Keratinocyte (primary cell): ENCODE results near the gene WBP4. TPM values are rescaled to one million over a fixed set of nuclear protein-coding genes. Genes with fewer than 3 reads are reported as not detected.
"Not testable (repeated sequence)": the region's sequence is repeated elsewhere in the genome, so short reads cannot be mapped to it uniquely, and the experiment has no call there.

Experiments
- DNase-seq: peaks from one replicate; pipeline ENCODE4 v3.0.0-alpha.2; 2011; ENCODE audit warnings: low read depth, missing footprints, low spot score
- FAIRE-seq: peaks from 2 replicates; lab custom pipeline; 2011; peaks lifted over from hg19 to GRCh38; lab: Jason Lieb, UNC
- H2AFZ ChIP-seq: 2 replicates; pipeline ENCODE4 v1.6.0; 2012; ENCODE audit warnings: low read length, control low read depth, inconsistent platforms; ENCODE audit not compliant: control insufficient read depth
- H3K27ac ChIP-seq: 2 replicates; pipeline ENCODE4 v1.5.1; 2011; ENCODE audit warnings: low read length; ENCODE audit not compliant: control insufficient read depth, insufficient read depth
- H3K27me3 ChIP-seq: 3 replicates; pipeline ENCODE4 v1.6.0; 2011; ENCODE audit warnings: low read length; ENCODE audit not compliant: control insufficient read depth, insufficient read depth; ENCODE audit errors: extremely low read depth
- H3K36me3 ChIP-seq, 2 experiments: 2 replicates in 1 of 2; 3 replicates in 1 of 2; pipeline ENCODE4 v1.5.1; 2011; ENCODE audit warnings: low read length in 2 of 2, mild to moderate bottlenecking in 1 of 2; ENCODE audit not compliant: control insufficient read depth in 2 of 2, insufficient read depth in 2 of 2; ENCODE audit errors: extremely low read depth in 1 of 2
- H3K4me1 ChIP-seq: 3 replicates; pipeline ENCODE4 v1.5.1; 2011; ENCODE audit warnings: low read length; ENCODE audit not compliant: control insufficient read depth, insufficient read depth; ENCODE audit errors: extremely low read depth
- H3K4me2 ChIP-seq: 3 replicates; pipeline ENCODE4 v1.6.0; 2011; ENCODE audit warnings: low read depth, low read length; ENCODE audit not compliant: control insufficient read depth, insufficient read depth; ENCODE audit errors: extremely low read depth
- H3K4me3 ChIP-seq, 3 experiments: fragments of 200-600 bp in 1 of 3; sonication (generic) in 1 of 3; 2 replicates in 2 of 3; 3 replicates in 1 of 3; pipeline ENCODE4 v1.5.1; 2011 to 2016; ENCODE audit warnings: low read length in 3 of 3, mild to moderate bottlenecking in 3 of 3, control low read depth in 2 of 3, inconsistent platforms in 1 of 3, low read depth in 1 of 3, mixed read lengths in 1 of 3, mixed run types in 1 of 3, moderate library complexity in 1 of 3; ENCODE audit not compliant: control insufficient read depth in 2 of 3, insufficient read depth in 2 of 3; ENCODE audit errors: extremely low read depth in 1 of 3
- H3K79me2 ChIP-seq: 2 replicates; pipeline ENCODE4 v1.6.0; 2012; ENCODE audit warnings: low read length; ENCODE audit not compliant: control insufficient read depth, insufficient read depth
- H3K9ac ChIP-seq: 3 replicates; pipeline ENCODE4 v1.6.0; 2011; ENCODE audit warnings: low read length; ENCODE audit not compliant: control insufficient read depth, insufficient read depth; ENCODE audit errors: extremely low read depth
- H3K9me1 ChIP-seq: 3 replicates; pipeline ENCODE4 v1.6.0; 2011; ENCODE audit warnings: low read length; ENCODE audit not compliant: control insufficient read depth, insufficient read depth; ENCODE audit errors: extremely low read depth
- H3K9me3 ChIP-seq: 2 replicates; pipeline ENCODE4 v1.5.1; 2012; ENCODE audit warnings: low read depth, low read length; ENCODE audit not compliant: control insufficient read depth
- H4K20me1 ChIP-seq: 3 replicates; pipeline ENCODE4 v1.6.0; 2011; ENCODE audit warnings: low read length; ENCODE audit not compliant: control insufficient read depth, insufficient read depth; ENCODE audit errors: extremely low read depth
- CTCF ChIP-seq, 3 experiments: IDR thresholded peaks in 1 of 3; conservative IDR thresholded peaks in 1 of 3; optimal IDR thresholded peaks in 1 of 3; 2 replicates in 2 of 3; 3 replicates in 1 of 3; pipeline versions ENCODE3 to v1.5.1; 2011; ENCODE audit warnings: low read length in 3 of 3, mild to moderate bottlenecking in 3 of 3, moderate library complexity in 2 of 3, control low read depth in 1 of 3, inconsistent platforms in 1 of 3; ENCODE audit not compliant: insufficient read depth in 2 of 3; ENCODE audit errors: extremely low read depth in 1 of 3
- EZH2 ChIP-seq: IDR thresholded peaks from one replicate; pipeline ENCODE4 v1.6.1; 2012; ENCODE audit warnings: inconsistent platforms, mild to moderate bottlenecking, low read length, moderate library complexity
- dilution Hi-C: fragments of 300-500 bp; cut with MboI; formaldehyde crosslinking; loops from one replicate; pipeline ENCODE4 v1.7.0; 2020; ENCODE audit warnings: low sequenced_read_pairs; ENCODE audit not compliant: extremely low pct_ligation_motif_present
- polyA plus RNA-seq, 5 experiments: library from polyadenylated mRNA; depleted of rRNA in 3 of 5; stranded (reverse) in 3 of 5; stranded (forward) in 1 of 5; unstranded in 1 of 5; fragments of >200 nt; gene quantifications; 1 replicate in 1 of 5; 2 replicates in 3 of 5; 3 replicates in 1 of 5; pipeline versions ENCODE4 v1.2.1 to v1.2.3, GENCODE V29; 2011 to 2012; ENCODE audit warnings: missing spikeins in 2 of 5, low read depth in 1 of 5, low replicate concordance in 1 of 5
- small RNA-seq, 3 experiments: library from RNA; depleted of rRNA; stranded (forward); fragments of <200 nt; gene quantifications; one replicate each; pipeline ENCODE3, GENCODE V24; 2012; ENCODE audit warnings: low read depth in 3 of 3, low replicate concordance in 1 of 3; ENCODE audit not compliant: insufficient read length in 3 of 3

Gene WBP4
- polyA plus RNA-seq, 1 donor (not counting 4 experiments of a cell fraction or from before 2014, with no cell fraction given), result 13.5 TPM

GRCh38 chr13:41131660-41132511 lies 70.6 kb downstream of the WBP4 start:
- Histone ChIP-seq H3K79me2 (peaks cover 21% of the 10 kb centered on the region), H3K4me2 (peak overlapping the region; percentile 72), H2AFZ (peak overlapping the region; percentile 93), H3K4me1 (peaks cover 23% of the 10 kb centered on the region), H3K9ac (peak overlapping the region; percentile 78), H3K4me3 (peak overlapping the region; percentile 62 to 78 (median 67)), H3K27ac (peak overlapping the region; percentile 72)
- H3K9me1 ChIP-seq, H3K36me3 ChIP-seq, FAIRE-seq, H3K27me3 ChIP-seq, dilution Hi-C loops, DNase-seq, H3K9me3 ChIP-seq, H4K20me1 ChIP-seq: not testable (repeated sequence)

GRCh38 chr13:41132512-41133152 lies 71.3 kb downstream of the WBP4 start, which contains the start of gene KBTBD6:
KBTBD6 (minus strand) TSS chr13:41132802; CDS start chr13:41132511, 291 bp downstream.
- H3K36me3 ChIP-seq, result peaks cover 0 to 1% of the 10 kb centered on the region in 2 experiments
- H3K4me2 ChIP-seq, result peak within 1 kb of the TSS; percentile 81
- peak within 1 kb of the TSS; percentile 93 for H2AFZ ChIP-seq
- H3K4me3 ChIP-seq, result peak within 1 kb of the TSS; percentile 62 to 82 (median 78)
- dilution Hi-C loops, result no loop called here
- H3K79me2 ChIP-seq, result peaks cover 21% of the 10 kb centered on the region
- no peaks in the 10 kb centered on the region for H3K27me3 ChIP-seq
- no peaks in the 10 kb centered on the region for H3K9me1 ChIP-seq
- H3K4me1 ChIP-seq, result peaks cover 28% of the 10 kb centered on the region
- no peaks in the 10 kb centered on the region for H3K9me3 ChIP-seq
- no peak for TF ChIP-seq EZH2
- TF ChIP-seq CTCF (optimal IDR thresholded peaks at IDR 0.05 in 1 of 3, IDR thresholded peaks at IDR 0.05 in 1 of 3, conservative IDR thresholded peaks at IDR 0.05 in 1 of 3; ENCODE audit: extremely low read depth in 1 of 3, insufficient read depth in 2 of 3, low read length in 3 of 3), result no peak
- FAIRE-seq (peak; percentile 88), DNase-seq (peak; percentile 89)
- H3K27ac ChIP-seq, result peak within 1 kb of the TSS; percentile 91
- H4K20me1 ChIP-seq, result no peaks in the 10 kb centered on the region
- H3K9ac ChIP-seq, result peak within 1 kb of the TSS; percentile 78

Small RNA genes lying within 50 kb of the gene (small RNA-seq; reads per million reads assigned to genes)
- gene MIR3168 (0 reads per million in 3 experiments), gene RN7SL597P (0 reads per million in 3 experiments)

Other genes with a start within 250 kb of the WBP4 start
- gene ELF1, start 42.2 kb upstream of the WBP4 start, polyA plus RNA-seq, result 37.9 to 57.6 TPM (median 48.0 TPM) in 3 replicates
- gene KBTBD6, start 71.3 kb downstream of the WBP4 start, polyA plus RNA-seq, result 4.1 to 4.9 TPM (median 4.7 TPM) in 3 replicates
- 2.8 to 3.4 TPM (median 3.2 TPM) in 3 replicates for gene KBTBD7, start 133.1 kb downstream of the WBP4 start, polyA plus RNA-seq
- 9.1 to 16.9 TPM (median 12.1 TPM) in 3 replicates for gene MTRF1, start 202.1 kb downstream of the WBP4 start, polyA plus RNA-seq
- 4.2 to 12.0 TPM (median 5.6 TPM) in 3 replicates for gene NAA16, start 249.8 kb downstream of the WBP4 start, polyA plus RNA-seq